GF-D8 (cell line): ENCODE measurements around the gene PREX1.

Source experiments
- DNase-seq: peaks from one replicate; lab custom pipeline; 2025; lab: John Stamatoyannopoulos, UW

PREX1 gene

GRCh38 chr20:48702455-48702913, 125.3 kb downstream of the PREX1 start:
- no peak for DNase-seq

GRCh38 chr20:48701702-48702101, 126.1 kb downstream of the PREX1 start:
- DNase-seq, result no peak

GRCh38 chr20:48698507-48699267, 129.1 kb downstream of the PREX1 start:
- DNase-seq, result no peak

- DNase-seq, result no peak
Observed at GRCh38 chr20:48697845-48698491, 129.8 kb downstream of the PREX1 start.

- no peak for DNase-seq
Observed at GRCh38 chr20:48696671-48697070, 131.1 kb downstream of the PREX1 start.

- no peak for DNase-seq
Observed at GRCh38 chr20:48695738-48696137, 132.1 kb downstream of the PREX1 start.

GRCh38 chr20:48695255-48695654, 132.5 kb downstream of the PREX1 start:
- DNase-seq, result no peak

- no peak for DNase-seq
Observed at GRCh38 chr20:48694381-48694865, 133.4 kb downstream of the PREX1 start.

GRCh38 chr20:48691523-48691922, 136.3 kb downstream of the PREX1 start:
- DNase-seq, result no peak

- DNase-seq, result no peak
Observed at GRCh38 chr20:48690888-48691287, 136.9 kb downstream of the PREX1 start.

GRCh38 chr20:48689874-48690571, 137.8 kb downstream of the PREX1 start:
- DNase-seq, result no peak

- no peak for DNase-seq
Observed at GRCh38 chr20:48689388-48689787, 138.4 kb downstream of the PREX1 start.

GRCh38 chr20:48688579-48688978, 139.2 kb downstream of the PREX1 start:
- DNase-seq, result no peak

GRCh38 chr20:48687117-48687800, 140.5 kb downstream of the PREX1 start:
- no peak for DNase-seq

GRCh38 chr20:48686238-48687116, 141.3 kb downstream of the PREX1 start:
- no peak for DNase-seq

- DNase-seq, result no peak
Observed at GRCh38 chr20:48685300-48685699, 142.5 kb downstream of the PREX1 start.

GRCh38 chr20:48684501-48685041, 143.2 kb downstream of the PREX1 start:
- DNase-seq, result no peak

GRCh38 chr20:48683467-48684175, 144.2 kb downstream of the PREX1 start:
- DNase-seq, result no peak

GRCh38 chr20:48682529-48683363, 145.1 kb downstream of the PREX1 start:
- no peak for DNase-seq
